Colonic mucosa (tissue), 4 donors: ENCODE results near the gene ZC3H13. TPM values are rescaled to one million over a fixed set of nuclear protein-coding genes. Genes with fewer than 3 reads are reported as not detected.

ENCODE experiments used
- DNase-seq: peaks from one replicate; pipeline ENCODE4 v3.0.0-alpha.2; 2020
- H3K27ac ChIP-seq: fragments of 200-600 bp; one replicate; pipeline ENCODE4 v1.8.0; 2021
- H3K27me3 ChIP-seq: fragments of 200-600 bp; one replicate; pipeline ENCODE4 v1.8.0; 2021
- H3K36me3 ChIP-seq: fragments of 200-600 bp; one replicate; pipeline ENCODE4 v1.8.0; 2021
- H3K4me1 ChIP-seq: fragments of 200-600 bp; one replicate; pipeline ENCODE4 v1.8.0; 2021; ENCODE audit warnings: mild to moderate bottlenecking
- H3K4me3 ChIP-seq: fragments of 200-600 bp; one replicate; pipeline ENCODE4 v1.8.0; 2021
- H3K9ac ChIP-seq, 2 donors: one replicate each; pipeline ENCODE4 v1.7.0; 2013; ENCODE audit warnings: control low read depth in 2 of 2, low read depth in 2 of 2, low read length in 2 of 2
- H3K9me3 ChIP-seq: fragments of 200-600 bp; one replicate; pipeline ENCODE4 v1.8.0; 2021
- CTCF ChIP-seq: fragments of 200-600 bp; IDR thresholded peaks from one replicate; pipeline ENCODE4 v1.8.0; 2022; ENCODE audit warnings: antibody characterized with exemption, mild to moderate bottlenecking
- intact Hi-C: fragments of 100-400 bp; cut with DNase I; formaldehyde crosslinking; loops from one replicate; pipeline ENCODE4 v1.14.1; 2022
- total RNA-seq, 2 donors: library from RNA; stranded (reverse); fragmentation: NEBNext Ultra II Directional in 1 of 2; extraction: Animal tissue kit (Norgen Biotek cat#: 25700) in 1 of 2; gene quantifications; one replicate each; pipeline ENCODE4 v1.2.1, GENCODE V29; 2021
- donor health status: healthy.
- donor health status: DM: no; HTN: no; CAD: no.
- donor health status: DM: no; HTN: no; CAD: no.

Gene ZC3H13
- total RNA-seq, 2 donors from 2014 or later, result 23.2 to 37.5 TPM

- no peak overlapping the region for H3K27ac ChIP-seq
- no peaks in the 10 kb centered on the region for H3K9me3 ChIP-seq
- peaks cover 11% of the 10 kb centered on the region for H3K36me3 ChIP-seq
- H3K27me3 ChIP-seq, result no peaks in the 10 kb centered on the region
- DNase-seq, result no peak
- intact Hi-C loops, result no loop called here
- no peak overlapping the region for H3K9ac ChIP-seq
- no peak overlapping the region for H3K4me3 ChIP-seq
- TF ChIP-seq CTCF, result no peak
- H3K4me1 ChIP-seq, result no peaks in the 10 kb centered on the region
Observed at GRCh38 chr13:45966715-45967114, 85.8 kb downstream of the ZC3H13 start.

- Histone ChIP-seq H3K36me3 (no peaks in the 10 kb centered on the region), H3K27me3 (no peaks in the 10 kb centered on the region), H3K9ac (no peak overlapping the region), H3K9me3 (no peaks in the 10 kb centered on the region), H3K27ac (no peak overlapping the region), H3K4me1 (no peaks in the 10 kb centered on the region), H3K4me3 (no peak overlapping the region)
- intact Hi-C loops, result no loop called here
- DNase-seq, result no peak
- no peak for TF ChIP-seq CTCF
Observed at GRCh38 chr13:45961468-45961867, 91.1 kb downstream of the ZC3H13 start.

- intact Hi-C loops, result no loop called here
- Histone ChIP-seq H3K27ac (no peak overlapping the region), H3K27me3 (no peaks in the 10 kb centered on the region), H3K9ac (no peak overlapping the region), H3K36me3 (no peaks in the 10 kb centered on the region), H3K9me3 (no peaks in the 10 kb centered on the region), H3K4me3 (no peak overlapping the region), H3K4me1 (no peaks in the 10 kb centered on the region)
- DNase-seq, result no peak
- no peak for TF ChIP-seq CTCF
Observed at GRCh38 chr13:45954836-45955800, 97.4 kb downstream of the ZC3H13 start.

GRCh38 chr13:45953082-45953481 lies 99.5 kb downstream of the ZC3H13 start:
- Histone ChIP-seq H3K36me3 (no peaks in the 10 kb centered on the region), H3K9me3 (no peaks in the 10 kb centered on the region), H3K27ac (no peak overlapping the region), H3K4me1 (no peaks in the 10 kb centered on the region), H3K27me3 (no peaks in the 10 kb centered on the region), H3K9ac (no peak overlapping the region), H3K4me3 (no peak overlapping the region)
- intact Hi-C loops, result no loop called here
- TF ChIP-seq CTCF, result no peak
- DNase-seq, result no peak

- intact Hi-C loops, result no loop called here
- DNase-seq, result no peak
Observed at GRCh38 chr13:45951724-45952123, 100.8 kb downstream of the ZC3H13 start.

More at GRCh38 chr13:45951724-45952123, 100.8 kb downstream of the ZC3H13 start:
- H3K27ac ChIP-seq, result no peak overlapping the region
- no peaks in the 10 kb centered on the region for H3K9me3 ChIP-seq
- no peaks in the 10 kb centered on the region for H3K4me1 ChIP-seq
- no peaks in the 10 kb centered on the region for H3K36me3 ChIP-seq
- H3K27me3 ChIP-seq, result no peaks in the 10 kb centered on the region
- H3K4me3 ChIP-seq, result no peak overlapping the region
- TF ChIP-seq CTCF, result no peak
- no peak overlapping the region for H3K9ac ChIP-seq
